A549 (cell line): ENCODE results near the gene SIGLECL1. TPM values are rescaled to one million over a fixed set of nuclear protein-coding genes. Genes with fewer than 3 reads are reported as not detected.
A peak's percentile ranks its signal among the peaks of the same experiment; 100 is the strongest.

Experiments used
- ATAC-seq, 2 experiments: fragments of 200-7000 bp in 1 of 2; fragments of >200 bp in 1 of 2; cut with Nextera tagmentation in 1 of 2; cut with Tn5 transposase in 1 of 2; 3 replicates each; pipeline versions ENCODE4 v1.8.0 to v1.9.1; 2018 to 2020; ENCODE audit warnings: mild to moderate bottlenecking in 1 of 2, moderate library complexity in 1 of 2
- CTCF ChIA-PET: fragments of 300-600 bp; sonication (Branson Sonifier 250); formaldehyde crosslinking; extraction: SDS; loops from one replicate; lab custom pipeline; 2021; ENCODE audit warnings: antibody characterized with exemption, inconsistent platforms; lab: Yijun Ruan, JAX
- POLR2A ChIA-PET: fragments of 350-600 bp; formaldehyde crosslinking; extraction: SDS; loops from one replicate; lab custom pipeline; 2021; ENCODE audit warnings: antibody characterized with exemption, inconsistent platforms; lab: Yijun Ruan, JAX
- DNase-seq, 2 experiments: peaks; one replicate each; pipeline versions ENCODE4 v3.0.0 to v3.0.0-alpha.2; 2011 to 2016; ENCODE audit warnings: low read depth in 1 of 2, low spot score in 1 of 2
- FAIRE-seq: peaks from 2 replicates; lab custom pipeline; 2011; peaks lifted over from hg19 to GRCh38; lab: Jason Lieb, UNC
- H3K27ac ChIP-seq, 2 experiments: fragments of >200 bp; sonication (Bioruptor Twin); formaldehyde crosslinking; 3 replicates each; pipeline ENCODE4 v1.5.1; 2016 to 2017
- H3K4me1 ChIP-seq: fragments of >200 bp; sonication (Bioruptor Twin); formaldehyde crosslinking; 3 replicates; pipeline ENCODE4 v1.6.1; 2016
- H3K4me2 ChIP-seq: fragments of >200 bp; sonication (Bioruptor Twin); formaldehyde crosslinking; 3 replicates; pipeline ENCODE4 v1.6.1; 2016
- H3K4me3 ChIP-seq: fragments of >200 bp; sonication (Bioruptor Twin); formaldehyde crosslinking; 3 replicates; pipeline ENCODE4 v1.5.1; 2016
- H3K9me3 ChIP-seq: fragments of >200 bp; sonication (Bioruptor Twin); formaldehyde crosslinking; 3 replicates; pipeline ENCODE4 v1.6.1; 2016
- BHLHE40 ChIP-seq: IDR thresholded peaks from 2 replicates; pipeline ENCODE4 v1.6.1; 2012; ENCODE audit warnings: low read depth, low read length, inconsistent platforms
- CEBPB ChIP-seq, 2 experiments: fragments of >200 bp in 1 of 2; sonication (Bioruptor Twin) in 1 of 2; formaldehyde crosslinking in 1 of 2; IDR thresholded peaks; 2 replicates each; pipeline ENCODE4 v1.6.1; 2012 to 2016
- CHD2 ChIP-seq: fragments of 150-350 bp; IDR thresholded peaks from 2 replicates; pipeline ENCODE4 v1.6.1; 2014; ENCODE audit warnings: low read length; ENCODE audit not compliant: partially characterized antibody
- EHF ChIP-seq: fragments of 250-450 bp; sonication (Bioruptor Pico); IDR thresholded peaks from 2 replicates; pipeline ENCODE4 v1.5.0; 2020; ENCODE audit warnings: mild to moderate bottlenecking
- EHMT2 ChIP-seq: fragments of 200-600 bp; sonication (generic); IDR thresholded peaks from 2 replicates; pipeline ENCODE4 v1.6.1; 2016; ENCODE audit warnings: antibody characterized with exemption, low read depth, mild to moderate bottlenecking, moderate library complexity
- ELK1 ChIP-seq: fragments of 150-350 bp; IDR thresholded peaks from 2 replicates; pipeline ENCODE4 v1.6.1; 2014; ENCODE audit warnings: low read depth, mild to moderate bottlenecking, low read length
- ESRRA ChIP-seq: fragments of 150-350 bp; IDR thresholded peaks from 2 replicates; pipeline ENCODE4 v1.6.1; 2014; ENCODE audit warnings: mild to moderate bottlenecking, low read length, borderline replicate concordance
- FOXS1 ChIP-seq: fragments of 250-450 bp; sonication (Bioruptor Pico); IDR thresholded peaks from 2 replicates; pipeline ENCODE4 v1.5.0; 2020; ENCODE audit warnings: mild to moderate bottlenecking, moderate library complexity
- HDAC2 ChIP-seq: fragments of 200-600 bp; sonication (generic); IDR thresholded peaks from 2 replicates; pipeline ENCODE4 v1.6.1; 2016
- JUNB ChIP-seq: fragments of >200 bp; sonication (Bioruptor Twin); formaldehyde crosslinking; IDR thresholded peaks from 2 replicates; pipeline ENCODE4 v1.6.1; 2016
- KDM1A ChIP-seq: fragments of 200-600 bp; sonication (generic); IDR thresholded peaks from 2 replicates; pipeline ENCODE4 v1.6.1; 2016; ENCODE audit warnings: low read depth, mild to moderate bottlenecking
- NPAS2 ChIP-seq: fragments of 250-450 bp; sonication (Bioruptor Pico); IDR thresholded peaks from 2 replicates; pipeline ENCODE4 v1.8.0; 2022; ENCODE audit warnings: mild to moderate bottlenecking, moderate library complexity, borderline replicate concordance
- POLR2A ChIP-seq: IDR thresholded peaks from 2 replicates; pipeline ENCODE4 v1.6.1; 2012; ENCODE audit warnings: mild to moderate bottlenecking, low read length
- RAD21 ChIP-seq, 2 experiments: fragments of >200 bp in 1 of 2; sonication (Bioruptor Twin) in 1 of 2; formaldehyde crosslinking in 1 of 2; IDR thresholded peaks in 1 of 2; conservative IDR thresholded peaks in 1 of 2; 2 replicates in 1 of 2; 3 replicates in 1 of 2; pipeline ENCODE4 v1.6.1; 2012 to 2018; ENCODE audit warnings: inconsistent platforms in 1 of 2
- RARB ChIP-seq: fragments of 250-450 bp; sonication (Bioruptor Pico); IDR thresholded peaks from 2 replicates; pipeline ENCODE4 v1.8.0; 2021; ENCODE audit warnings: mild to moderate bottlenecking, moderate library complexity
- RFX5 ChIP-seq: fragments of 450-650 bp; IDR thresholded peaks from 2 replicates; pipeline ENCODE4 v1.7.1; 2014; ENCODE audit warnings: antibody characterized with exemption, mild to moderate bottlenecking, moderate library complexity
- ZC3H11A ChIP-seq: fragments of 450-650 bp; IDR thresholded peaks from 2 replicates; pipeline ENCODE4 v1.6.1; 2014; ENCODE audit warnings: antibody characterized with exemption, mild to moderate bottlenecking
- ZNF302 ChIP-seq: fragments of 250-450 bp; sonication (Bioruptor Pico); IDR thresholded peaks from 2 replicates; pipeline ENCODE4 v1.9.0; 2021; ENCODE audit warnings: inconsistent platforms, mild to moderate bottlenecking, moderate library complexity
- ZSCAN20 ChIP-seq: fragments of 250-450 bp; sonication (Bioruptor Pico); IDR thresholded peaks from 2 replicates; pipeline ENCODE4 v1.8.0; 2022; ENCODE audit warnings: mild to moderate bottlenecking, moderate library complexity
- WGBS: methylation state at CpG from one replicate; pipeline ENCODE4 v1.1.6; 2017; ENCODE audit errors: missing lambda C conversion rate; 5-methylcytosine and 5-hydroxymethylcytosine counted together
- polyA plus RNA-seq, 4 experiments: library from polyadenylated mRNA; depleted of rRNA in 3 of 4; stranded (reverse); fragments of >200 nt; fragmentation: RNase III in 1 of 4; extraction: RNeasy Plus Mini Kit Qiagen cat#74134 plus additional on column Dnase treatment in 1 of 4; gene quantifications; 2 replicates in 3 of 4; 3 replicates in 1 of 4; pipeline ENCODE4 v1.2.3, GENCODE V29; 2011 to 2017
- TF ChIP-seq, protein P1 (sequence below): fragments of 200-600 bp; sonication (generic); IDR thresholded peaks from 2 replicates; pipeline ENCODE4 v1.6.1; 2016; ENCODE audit warnings: antibody characterized with exemption, mild to moderate bottlenecking, moderate library complexity

Gene SIGLECL1
- polyA plus RNA-seq, 2 of the 4 experiments (the other 2 are of a cell fraction) = not detected

GRCh38 chr19:51251468-51251820 is 564 bp downstream of the SIGLECL1 start:
- no peak for TF ChIP-seq EHF (CRISPR knock-in tag)
- TF ChIP-seq BHLHE40 = no peak
- no peak for TF ChIP-seq ZC3H11A
- TF ChIP-seq NPAS2 (CRISPR knock-in tag) = no peak
- no peak for TF ChIP-seq CHD2
- no peak for TF ChIP-seq FOXS1
- no peak for TF ChIP-seq RFX5
- Histone ChIP-seq H3K4me2 (no peak overlapping the region), H3K27ac (no peak overlapping the region), H3K4me1 (no peaks in the 10 kb centered on the region), H3K4me3 (no peak overlapping the region), H3K9me3 (0 out of 3 replicates have a peak, but pooled peaks cover 3% of the 10 kb centered on the region)
- POLR2A ChIA-PET = no interaction called here
- DNase-seq = peak in 1 of 2 experiments; percentile 12
- no peak for FAIRE-seq
- ATAC-seq = no peak
- CTCF ChIA-PET = no interaction called here
- WGBS = 44% methylated on average over 9 of the region's 9 CpGs

GRCh38 chr19:51252306-51253079 is 1.6 kb downstream of the SIGLECL1 start:
- FAIRE-seq (no peak), ATAC-seq (no peak), DNase-seq (no peak)
- Histone ChIP-seq H3K4me1 (no peaks in the 10 kb centered on the region), H3K9me3 (0 out of 3 replicates have a peak, but pooled peaks cover 3% of the 10 kb centered on the region), H3K27ac (no peak overlapping the region), H3K4me3 (no peak overlapping the region), H3K4me2 (no peak overlapping the region)
- POLR2A ChIA-PET = no interaction called here
- 34% methylated on average over 9 of the region's 9 CpGs for WGBS
- CTCF ChIA-PET = no interaction called here
- TF ChIP-seq CEBPB (IDR thresholded peaks at IDR 0.05) (no peak), ELK1 (no peak), RAD21 (conservative IDR thresholded peaks at IDR 0.05 in 1 of 2, IDR thresholded peaks at IDR 0.05 in 1 of 2) (no peak), CHD2 (no peak), ESRRA (no peak), ZNF302 (CRISPR knock-in tag) (no peak), JUNB (no peak), EHMT2 (no peak), ZSCAN20 (CRISPR knock-in tag) (no peak), RARB (CRISPR knock-in tag) (no peak)
- TF ChIP-seq, protein P1, sequence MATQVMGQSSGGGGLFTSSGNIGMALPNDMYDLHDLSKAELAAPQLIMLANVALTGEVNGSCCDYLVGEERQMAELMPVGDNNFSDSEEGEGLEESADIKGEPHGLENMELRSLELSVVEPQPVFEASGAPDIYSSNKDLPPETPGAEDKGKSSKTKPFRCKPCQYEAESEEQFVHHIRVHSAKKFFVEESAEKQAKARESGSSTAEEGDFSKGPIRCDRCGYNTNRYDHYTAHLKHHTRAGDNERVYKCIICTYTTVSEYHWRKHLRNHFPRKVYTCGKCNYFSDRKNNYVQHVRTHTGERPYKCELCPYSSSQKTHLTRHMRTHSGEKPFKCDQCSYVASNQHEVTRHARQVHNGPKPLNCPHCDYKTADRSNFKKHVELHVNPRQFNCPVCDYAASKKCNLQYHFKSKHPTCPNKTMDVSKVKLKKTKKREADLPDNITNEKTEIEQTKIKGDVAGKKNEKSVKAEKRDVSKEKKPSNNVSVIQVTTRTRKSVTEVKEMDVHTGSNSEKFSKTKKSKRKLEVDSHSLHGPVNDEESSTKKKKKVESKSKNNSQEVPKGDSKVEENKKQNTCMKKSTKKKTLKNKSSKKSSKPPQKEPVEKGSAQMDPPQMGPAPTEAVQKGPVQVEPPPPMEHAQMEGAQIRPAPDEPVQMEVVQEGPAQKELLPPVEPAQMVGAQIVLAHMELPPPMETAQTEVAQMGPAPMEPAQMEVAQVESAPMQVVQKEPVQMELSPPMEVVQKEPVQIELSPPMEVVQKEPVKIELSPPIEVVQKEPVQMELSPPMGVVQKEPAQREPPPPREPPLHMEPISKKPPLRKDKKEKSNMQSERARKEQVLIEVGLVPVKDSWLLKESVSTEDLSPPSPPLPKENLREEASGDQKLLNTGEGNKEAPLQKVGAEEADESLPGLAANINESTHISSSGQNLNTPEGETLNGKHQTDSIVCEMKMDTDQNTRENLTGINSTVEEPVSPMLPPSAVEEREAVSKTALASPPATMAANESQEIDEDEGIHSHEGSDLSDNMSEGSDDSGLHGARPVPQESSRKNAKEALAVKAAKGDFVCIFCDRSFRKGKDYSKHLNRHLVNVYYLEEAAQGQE = no peak

DNA sequence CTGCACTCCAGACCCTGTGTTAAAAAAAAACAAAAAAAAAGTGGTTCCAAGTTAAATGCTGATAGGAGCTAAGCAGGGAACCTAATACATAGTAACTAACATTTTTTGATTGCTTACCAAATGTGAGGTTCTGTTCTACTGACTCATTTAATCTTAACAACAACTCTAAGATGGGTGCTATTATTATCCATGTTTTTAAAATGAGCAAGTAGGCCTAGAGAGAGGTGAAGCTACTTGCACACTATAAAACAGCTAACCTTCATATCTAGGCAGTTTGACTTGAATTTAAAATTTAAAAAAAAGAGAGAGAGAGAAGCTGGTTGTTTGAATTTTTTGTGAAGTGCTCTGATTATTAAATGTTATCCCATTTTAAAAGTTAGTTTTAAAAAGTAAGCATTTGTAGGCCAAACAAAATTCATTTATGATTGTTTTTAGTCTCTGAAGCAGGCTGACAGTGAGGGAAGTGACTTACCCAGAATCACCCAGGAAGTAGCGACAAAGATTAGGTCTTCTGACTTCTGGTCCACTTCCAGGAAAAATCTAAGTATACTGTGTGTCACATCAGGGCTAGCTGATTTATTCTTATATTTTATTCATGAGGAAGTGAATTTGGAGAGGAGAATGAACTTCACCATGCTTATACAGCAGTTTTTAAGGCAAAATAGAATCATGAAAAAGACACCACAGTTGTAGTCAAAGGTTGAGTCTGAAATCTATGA is 2.4 kb downstream of the SIGLECL1 start:
- Histone ChIP-seq H3K4me3 (no peak overlapping the region), H3K27ac (no peak overlapping the region), H3K4me1 (no peaks in the 10 kb centered on the region), H3K4me2 (no peak overlapping the region), H3K9me3 (0 out of 3 replicates have a peak, but pooled peaks cover 3% of the 10 kb centered on the region)
- peak; percentile 81 for FAIRE-seq
- CTCF ChIA-PET = no interaction called here
- DNase-seq = no peak
- no peak for TF ChIP-seq CEBPB (IDR thresholded peaks at IDR 0.05)
- no peak for TF ChIP-seq ZNF302 (CRISPR knock-in tag)
- no peak for TF ChIP-seq POLR2A
- no peak for TF ChIP-seq KDM1A
- no peak for TF ChIP-seq RAD21 (conservative IDR thresholded peaks at IDR 0.05 in 1 of 2, IDR thresholded peaks at IDR 0.05 in 1 of 2)
- no peak for TF ChIP-seq HDAC2
- no peak for TF ChIP-seq JUNB
- WGBS = 65% methylated on average over 1 of the region's 1 CpG
- no peak for ATAC-seq
- POLR2A ChIA-PET = no interaction called here
